Activated CD4-positive, alpha-beta T cell treated with anti-CD3 and anti-CD28 coated beads, Interleukin-2, amount 50 U/mL, for 48 hours (primary cell): ENCODE results near the gene VMP1.
"Not testable (repeated sequence)": the region's sequence is repeated elsewhere in the genome, so short reads cannot be mapped to it uniquely, and the experiment has no call there.

Source experiments
- DNase-seq, 2 experiments: peaks; one replicate each; pipeline ENCODE4 v3.0.0-alpha.2; 2020

Gene VMP1

GRCh38 chr17:59712862-59713261 lies 5.4 kb downstream of the VMP1 start:
- DNase-seq: no peak

GRCh38 chr17:59714255-59714654 lies 6.8 kb downstream of the VMP1 start:
- no peak for DNase-seq

GRCh38 chr17:59716427-59716826 lies 9.0 kb downstream of the VMP1 start:
- no peak for DNase-seq

GRCh38 chr17:59719526-59719925 lies 12.1 kb downstream of the VMP1 start:
- DNase-seq: no peak

GRCh38 chr17:59722623-59723022 lies 15.2 kb downstream of the VMP1 start:
- DNase-seq: no peak

GRCh38 chr17:59723041-59723440 lies 15.6 kb downstream of the VMP1 start:
- DNase-seq: no peak

- no peak for DNase-seq
These were observed 16.2 kb downstream of the VMP1 start for GRCh38 chr17:59723607-59724006.

GRCh38 chr17:59725691-59726090 lies 18.2 kb downstream of the VMP1 start:
- DNase-seq: no peak

- DNase-seq: no peak
These were observed 20.5 kb downstream of the VMP1 start for GRCh38 chr17:59727817-59728533.

- no peak for DNase-seq
These were observed 22.9 kb downstream of the VMP1 start for GRCh38 chr17:59730268-59730834.

GRCh38 chr17:59733697-59734096 lies 26.2 kb downstream of the VMP1 start:
- no peak for DNase-seq

GRCh38 chr17:59734226-59734625 lies 26.8 kb downstream of the VMP1 start:
- DNase-seq: no peak

GRCh38 chr17:59737324-59737723 lies 29.9 kb downstream of the VMP1 start:
- no peak for DNase-seq

- no peak for DNase-seq
These were observed 36.4 kb downstream of the VMP1 start for GRCh38 chr17:59743842-59744241.

GRCh38 chr17:59745040-59745439 lies 37.6 kb downstream of the VMP1 start:
- DNase-seq: no peak

GRCh38 chr17:59746849-59747445 lies 39.5 kb downstream of the VMP1 start:
- no peak for DNase-seq

GRCh38 chr17:59748591-59748990 lies 41.1 kb downstream of the VMP1 start:
- DNase-seq: no peak

GRCh38 chr17:59751955-59752413 lies 44.5 kb downstream of the VMP1 start:
- DNase-seq: peak in 1 of 2 experiments; percentile 53

- DNase-seq: no peak
These were observed 45.0 kb downstream of the VMP1 start for GRCh38 chr17:59752446-59752845.

- no peak for DNase-seq
These were observed 45.5 kb downstream of the VMP1 start for GRCh38 chr17:59752922-59753321.

GRCh38 chr17:59753522-59754467 lies 46.3 kb downstream of the VMP1 start:
- DNase-seq: no peak

- peak in 1 of 2 experiments; percentile 44 for DNase-seq
These were observed 47.1 kb downstream of the VMP1 start for GRCh38 chr17:59754552-59754951.

GRCh38 chr17:59755069-59755468 lies 47.6 kb downstream of the VMP1 start:
- DNase-seq: not testable (repeated sequence)
